HepG2 (cell line): ENCODE results near the gene IDNK.
"Not testable (repeated sequence)": the region's sequence is repeated elsewhere in the genome, so short reads cannot be mapped to it uniquely, and the experiment has no call there.

ENCODE experiments used
- FOXC1 ChIP-seq: sonication (generic); formaldehyde crosslinking; IDR thresholded peaks from 2 replicates; pipeline ENCODE4 v1.8.0; 2022; ENCODE audit warnings: mild to moderate bottlenecking, missing genetic modification reagents, borderline replicate concordance
- GABPA ChIP-seq, 2 experiments: IDR thresholded peaks; 2 replicates each; pipeline ENCODE4 v1.6.1; 2011 to 2016; ENCODE audit warnings: low read depth in 2 of 2, low read length in 1 of 2, missing biosample characterization in 1 of 2, missing genetic modification characterization in 1 of 2
- HMG20B ChIP-seq: conservative IDR thresholded peaks from 2 replicates; pipeline ENCODE4 v1.6.1; 2016; ENCODE audit warnings: missing genetic modification reagents, missing compliant biosample characterization
- JUNB ChIP-seq: sonication (generic); formaldehyde crosslinking; IDR thresholded peaks from 2 replicates; pipeline ENCODE4 v1.8.0; 2022; ENCODE audit warnings: missing genetic modification reagents, mild to moderate bottlenecking, borderline replicate concordance
- JUND ChIP-seq: sonication (generic); formaldehyde crosslinking; IDR thresholded peaks from 2 replicates; pipeline ENCODE4 v1.8.0; 2022; ENCODE audit warnings: mild to moderate bottlenecking, missing genetic modification reagents
- MAFG ChIP-seq: sonication (generic); formaldehyde crosslinking; IDR thresholded peaks from 2 replicates; pipeline ENCODE4 v1.5.1; 2020; ENCODE audit warnings: mild to moderate bottlenecking, missing genetic modification reagents
- MAFK ChIP-seq, 2 experiments: IDR thresholded peaks in 1 of 2; conservative IDR thresholded peaks in 1 of 2; 2 replicates each; pipeline ENCODE4 v1.6.1; 2011; ENCODE audit warnings: improper control_type of control experiment in 2 of 2, low read length in 2 of 2
- POLR2A ChIP-seq, 2 experiments: IDR thresholded peaks; 2 replicates each; pipeline ENCODE4 v1.6.1; 2011; ENCODE audit warnings: low read depth in 2 of 2, low read length in 2 of 2, mild to moderate bottlenecking in 1 of 2, moderate library complexity in 1 of 2; ENCODE audit not compliant: insufficient read depth in 1 of 2
- POLR2AphosphoS5 ChIP-seq: IDR thresholded peaks from 2 replicates; pipeline ENCODE4 v1.6.1; 2012; ENCODE audit warnings: low read depth, low read length
- RBM39 ChIP-seq: fragments of 200-400 bp; formaldehyde crosslinking; IDR thresholded peaks from one replicate; pipeline ENCODE4 v1.6.1; 2018; ENCODE audit warnings: antibody characterized with exemption, mild to moderate bottlenecking, low read depth, low read length; ENCODE audit not compliant: poor library complexity, severe bottlenecking
- ZNF562 ChIP-seq: sonication (generic); formaldehyde crosslinking; IDR thresholded peaks from 2 replicates; pipeline ENCODE4 v1.8.0; 2022; ENCODE audit warnings: missing genetic modification reagents, borderline replicate concordance
- TF ChIP-seq, protein P1 (sequence below): sonication (generic); formaldehyde crosslinking; IDR thresholded peaks from 2 replicates; pipeline ENCODE4 v1.4.0; 2020; ENCODE audit warnings: missing genetic modification reagents
- TF ChIP-seq, protein P2 (sequence below): sonication (generic); formaldehyde crosslinking; IDR thresholded peaks from 2 replicates; pipeline ENCODE4 v1.5.0; 2020; ENCODE audit warnings: mild to moderate bottlenecking, missing genetic modification reagents, moderate library complexity
- TF ChIP-seq, protein P3 (sequence below): sonication (generic); formaldehyde crosslinking; IDR thresholded peaks from 2 replicates; pipeline ENCODE4; 2020; ENCODE audit warnings: missing genetic modification reagents, mild to moderate bottlenecking, borderline replicate concordance

DNA sequence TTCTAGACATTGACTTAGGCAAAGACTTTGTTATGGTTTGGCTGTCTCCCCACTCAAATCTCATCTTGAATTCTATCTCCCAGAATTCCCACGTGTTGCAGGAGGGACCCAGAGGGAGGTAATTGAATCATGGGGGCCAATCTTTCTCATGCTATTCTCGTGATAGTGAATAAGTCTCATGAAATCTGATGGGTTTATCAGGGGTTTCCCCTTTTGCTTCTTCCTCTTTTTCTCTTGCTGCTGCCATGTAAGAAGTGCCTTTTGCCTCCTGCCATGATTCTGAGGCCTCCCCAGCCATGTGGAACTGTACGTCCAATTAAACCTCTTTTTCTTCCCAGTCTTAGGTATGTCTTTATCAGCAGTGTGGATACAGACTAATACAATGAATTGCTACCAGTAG lies 15.3 kb upstream of the IDNK start:
- TF ChIP-seq, protein P1, sequence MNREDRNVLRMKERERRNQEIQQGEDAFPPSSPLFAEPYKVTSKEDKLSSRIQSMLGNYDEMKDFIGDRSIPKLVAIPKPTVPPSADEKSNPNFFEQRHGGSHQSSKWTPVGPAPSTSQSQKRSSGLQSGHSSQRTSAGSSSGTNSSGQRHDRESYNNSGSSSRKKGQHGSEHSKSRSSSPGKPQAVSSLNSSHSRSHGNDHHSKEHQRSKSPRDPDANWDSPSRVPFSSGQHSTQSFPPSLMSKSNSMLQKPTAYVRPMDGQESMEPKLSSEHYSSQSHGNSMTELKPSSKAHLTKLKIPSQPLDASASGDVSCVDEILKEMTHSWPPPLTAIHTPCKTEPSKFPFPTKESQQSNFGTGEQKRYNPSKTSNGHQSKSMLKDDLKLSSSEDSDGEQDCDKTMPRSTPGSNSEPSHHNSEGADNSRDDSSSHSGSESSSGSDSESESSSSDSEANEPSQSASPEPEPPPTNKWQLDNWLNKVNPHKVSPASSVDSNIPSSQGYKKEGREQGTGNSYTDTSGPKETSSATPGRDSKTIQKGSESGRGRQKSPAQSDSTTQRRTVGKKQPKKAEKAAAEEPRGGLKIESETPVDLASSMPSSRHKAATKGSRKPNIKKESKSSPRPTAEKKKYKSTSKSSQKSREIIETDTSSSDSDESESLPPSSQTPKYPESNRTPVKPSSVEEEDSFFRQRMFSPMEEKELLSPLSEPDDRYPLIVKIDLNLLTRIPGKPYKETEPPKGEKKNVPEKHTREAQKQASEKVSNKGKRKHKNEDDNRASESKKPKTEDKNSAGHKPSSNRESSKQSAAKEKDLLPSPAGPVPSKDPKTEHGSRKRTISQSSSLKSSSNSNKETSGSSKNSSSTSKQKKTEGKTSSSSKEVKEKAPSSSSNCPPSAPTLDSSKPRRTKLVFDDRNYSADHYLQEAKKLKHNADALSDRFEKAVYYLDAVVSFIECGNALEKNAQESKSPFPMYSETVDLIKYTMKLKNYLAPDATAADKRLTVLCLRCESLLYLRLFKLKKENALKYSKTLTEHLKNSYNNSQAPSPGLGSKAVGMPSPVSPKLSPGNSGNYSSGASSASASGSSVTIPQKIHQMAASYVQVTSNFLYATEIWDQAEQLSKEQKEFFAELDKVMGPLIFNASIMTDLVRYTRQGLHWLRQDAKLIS (CRISPR knock-in tag) = not testable (repeated sequence)
- not testable (repeated sequence) for TF ChIP-seq FOXC1 (CRISPR knock-in tag); POLR2AphosphoS5; JUND (CRISPR knock-in tag); MAFG (CRISPR knock-in tag); GABPA (IDR thresholded peaks at IDR 0.05; ENCODE audit: low read depth, low read length); GABPA (CRISPR knock-in tag; IDR thresholded peaks at IDR 0.05; ENCODE audit: low read depth); MAFK (conservative IDR thresholded peaks at IDR 0.05 in 1 of 2, IDR thresholded peaks at IDR 0.05 in 1 of 2; ENCODE audit: low read length in 2 of 2); ZNF562 (CRISPR knock-in tag); POLR2A (IDR thresholded peaks at IDR 0.05; ENCODE audit: insufficient read depth in 1 of 2, low read depth in 2 of 2, low read length in 2 of 2); RBM39; JUNB; HMG20B (CRISPR knock-in tag)
- TF ChIP-seq, protein P2, sequence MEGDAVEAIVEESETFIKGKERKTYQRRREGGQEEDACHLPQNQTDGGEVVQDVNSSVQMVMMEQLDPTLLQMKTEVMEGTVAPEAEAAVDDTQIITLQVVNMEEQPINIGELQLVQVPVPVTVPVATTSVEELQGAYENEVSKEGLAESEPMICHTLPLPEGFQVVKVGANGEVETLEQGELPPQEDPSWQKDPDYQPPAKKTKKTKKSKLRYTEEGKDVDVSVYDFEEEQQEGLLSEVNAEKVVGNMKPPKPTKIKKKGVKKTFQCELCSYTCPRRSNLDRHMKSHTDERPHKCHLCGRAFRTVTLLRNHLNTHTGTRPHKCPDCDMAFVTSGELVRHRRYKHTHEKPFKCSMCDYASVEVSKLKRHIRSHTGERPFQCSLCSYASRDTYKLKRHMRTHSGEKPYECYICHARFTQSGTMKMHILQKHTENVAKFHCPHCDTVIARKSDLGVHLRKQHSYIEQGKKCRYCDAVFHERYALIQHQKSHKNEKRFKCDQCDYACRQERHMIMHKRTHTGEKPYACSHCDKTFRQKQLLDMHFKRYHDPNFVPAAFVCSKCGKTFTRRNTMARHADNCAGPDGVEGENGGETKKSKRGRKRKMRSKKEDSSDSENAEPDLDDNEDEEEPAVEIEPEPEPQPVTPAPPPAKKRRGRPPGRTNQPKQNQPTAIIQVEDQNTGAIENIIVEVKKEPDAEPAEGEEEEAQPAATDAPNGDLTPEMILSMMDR (CRISPR knock-in tag) = not testable (repeated sequence)
- TF ChIP-seq, protein P3, sequence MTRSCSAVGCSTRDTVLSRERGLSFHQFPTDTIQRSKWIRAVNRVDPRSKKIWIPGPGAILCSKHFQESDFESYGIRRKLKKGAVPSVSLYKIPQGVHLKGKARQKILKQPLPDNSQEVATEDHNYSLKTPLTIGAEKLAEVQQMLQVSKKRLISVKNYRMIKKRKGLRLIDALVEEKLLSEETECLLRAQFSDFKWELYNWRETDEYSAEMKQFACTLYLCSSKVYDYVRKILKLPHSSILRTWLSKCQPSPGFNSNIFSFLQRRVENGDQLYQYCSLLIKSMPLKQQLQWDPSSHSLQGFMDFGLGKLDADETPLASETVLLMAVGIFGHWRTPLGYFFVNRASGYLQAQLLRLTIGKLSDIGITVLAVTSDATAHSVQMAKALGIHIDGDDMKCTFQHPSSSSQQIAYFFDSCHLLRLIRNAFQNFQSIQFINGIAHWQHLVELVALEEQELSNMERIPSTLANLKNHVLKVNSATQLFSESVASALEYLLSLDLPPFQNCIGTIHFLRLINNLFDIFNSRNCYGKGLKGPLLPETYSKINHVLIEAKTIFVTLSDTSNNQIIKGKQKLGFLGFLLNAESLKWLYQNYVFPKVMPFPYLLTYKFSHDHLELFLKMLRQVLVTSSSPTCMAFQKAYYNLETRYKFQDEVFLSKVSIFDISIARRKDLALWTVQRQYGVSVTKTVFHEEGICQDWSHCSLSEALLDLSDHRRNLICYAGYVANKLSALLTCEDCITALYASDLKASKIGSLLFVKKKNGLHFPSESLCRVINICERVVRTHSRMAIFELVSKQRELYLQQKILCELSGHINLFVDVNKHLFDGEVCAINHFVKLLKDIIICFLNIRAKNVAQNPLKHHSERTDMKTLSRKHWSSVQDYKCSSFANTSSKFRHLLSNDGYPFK (CRISPR knock-in tag) = not testable (repeated sequence)
